GM19395 (cell line): ENCODE results near the gene WDR90.
A peak's percentile ranks its signal among the peaks of the same experiment; 100 is the strongest.

Experiments
- ATAC-seq: cut with Tn5 transposase; IDR thresholded peaks from one replicate; pipeline ENCODE4 v1.9.1; 2021; ENCODE audit warnings: mild to moderate bottlenecking, moderate library complexity; ENCODE audit not compliant: unreplicated experiment

Gene WDR90

DNA sequence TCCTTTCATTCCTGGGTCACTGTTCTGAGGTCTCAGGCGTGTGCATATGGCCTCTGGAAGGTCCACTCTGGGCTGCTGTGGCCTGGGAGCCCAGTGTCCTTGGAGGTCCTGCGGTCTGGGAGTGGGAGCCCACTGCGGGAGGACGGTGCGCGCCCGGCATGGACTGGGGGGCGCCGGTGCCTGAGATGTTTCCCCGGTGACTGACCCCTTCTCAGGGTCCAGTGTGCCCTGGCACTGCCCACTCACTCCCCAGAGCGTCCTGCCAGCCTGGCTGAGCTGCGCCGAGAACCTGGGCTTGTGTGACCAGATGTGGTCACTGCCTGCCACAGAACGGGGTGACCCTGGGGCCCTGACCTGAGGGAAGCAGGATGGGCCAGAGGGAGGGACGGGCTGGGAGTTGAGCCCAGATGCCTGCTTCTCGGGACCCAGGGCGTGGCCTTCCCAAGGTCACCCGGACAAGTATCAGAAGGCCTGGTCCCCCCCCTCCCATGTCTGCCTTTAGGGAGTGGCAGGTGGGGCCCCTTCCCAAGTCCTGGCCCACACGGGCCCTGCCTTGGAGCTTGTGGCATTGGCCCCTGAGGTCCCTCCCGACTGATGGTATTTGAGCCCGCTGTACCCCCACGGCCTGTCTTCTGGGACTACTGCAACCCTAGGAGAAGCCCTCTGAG lies 25.2 kb downstream of the WDR90 start:
- ATAC-seq = no peak

DNA sequence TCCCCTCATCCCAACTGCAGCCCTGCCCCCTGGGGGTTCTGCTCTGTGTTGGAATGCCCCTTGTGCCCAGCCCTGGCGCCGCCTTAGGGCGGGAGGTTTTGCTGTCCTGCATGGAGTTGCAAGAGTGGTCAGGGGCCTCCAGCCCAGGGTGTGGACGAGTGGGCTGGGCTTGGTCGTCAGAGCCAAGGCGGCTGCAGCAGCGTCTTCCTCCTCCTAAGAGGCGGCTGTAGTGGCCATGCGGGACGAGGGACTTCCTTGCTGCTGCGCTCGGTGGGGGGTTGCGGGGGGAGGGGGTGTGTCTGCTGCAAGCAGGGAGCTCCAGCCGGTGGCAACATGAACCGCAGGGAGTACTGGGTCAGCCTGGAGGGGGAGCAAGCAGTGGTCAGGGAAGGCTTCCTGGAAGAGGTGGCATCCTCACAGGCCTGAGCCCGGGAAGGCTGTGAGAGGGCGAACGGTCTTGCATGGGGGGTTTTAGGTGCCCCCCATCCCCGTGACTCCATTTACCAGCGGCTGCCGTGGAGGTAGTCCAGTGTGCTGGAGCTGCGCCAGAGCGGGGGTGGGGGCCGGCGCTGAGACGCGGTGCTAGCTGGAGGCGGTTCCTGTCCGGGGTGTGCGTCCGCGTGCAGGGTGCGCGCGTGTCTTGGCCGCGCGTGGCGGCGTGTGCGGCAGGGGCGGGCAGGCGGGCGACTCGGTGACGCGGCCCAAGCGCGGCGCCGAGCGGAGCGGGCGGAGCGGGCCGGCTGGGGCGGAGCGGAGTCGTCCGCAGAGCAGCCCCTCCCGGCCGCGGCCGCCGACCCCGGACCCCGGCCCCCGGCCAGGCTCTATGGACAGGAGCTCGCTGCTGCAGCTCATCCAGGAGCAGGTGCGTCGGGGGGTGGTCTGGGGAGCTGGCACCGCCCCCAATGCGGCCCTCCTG lies 26.1 kb downstream of the WDR90 start, which contains the start of gene RHBDL1:
TSS of gene RHBDL1 (plus strand) at position 704 of the 916 bp plus-strand sequence. CDS start at position 824, 120 bp downstream.
- no peak for ATAC-seq

DNA sequence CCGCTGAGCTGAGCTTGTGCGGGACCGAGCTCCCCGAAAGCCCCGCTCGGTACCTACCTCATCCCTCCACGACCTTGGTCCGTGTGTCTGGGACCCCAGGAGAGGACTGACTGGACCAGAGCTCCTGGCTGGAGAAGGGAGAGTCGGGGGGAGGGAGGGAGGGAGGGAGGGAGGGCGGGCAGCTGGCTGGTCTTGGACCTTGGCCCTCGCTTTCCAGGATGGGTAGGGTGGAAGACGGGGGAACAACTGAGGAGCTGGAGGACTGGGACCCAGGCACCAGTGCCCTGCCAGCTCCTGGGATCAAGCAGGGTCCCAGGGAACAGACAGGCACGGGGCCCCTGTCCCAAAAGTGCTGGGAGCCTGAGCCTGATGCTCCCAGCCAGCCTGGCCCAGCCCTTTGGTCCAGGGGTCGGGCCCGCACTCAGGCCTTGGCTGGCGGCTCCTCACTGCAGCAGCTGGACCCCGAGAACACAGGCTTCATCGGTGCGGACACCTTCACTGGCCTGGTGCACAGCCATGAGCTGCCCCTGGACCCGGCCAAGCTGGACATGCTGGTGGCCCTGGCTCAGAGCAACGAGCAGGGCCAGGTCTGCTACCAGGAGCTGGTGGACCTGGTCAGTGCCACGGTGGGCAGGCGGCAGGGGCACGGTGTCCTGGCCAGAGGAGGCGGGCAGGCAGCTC lies 26.9 kb downstream of the WDR90 start:
- no peak for ATAC-seq

DNA sequence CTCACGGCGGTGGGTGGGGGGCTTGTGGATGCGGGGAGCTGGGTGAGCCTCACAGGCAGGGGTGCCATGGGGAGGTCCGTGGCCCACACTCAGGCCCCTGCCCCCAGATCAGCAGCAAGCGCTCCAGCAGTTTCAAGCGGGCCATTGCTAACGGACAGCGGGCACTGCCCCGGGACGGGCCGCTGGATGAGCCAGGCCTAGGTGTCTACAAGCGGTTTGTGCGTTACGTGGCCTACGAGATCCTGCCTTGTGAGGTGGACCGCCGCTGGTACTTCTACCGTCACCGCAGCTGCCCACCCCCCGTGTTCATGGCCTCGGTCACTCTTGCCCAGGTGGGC lies 27.4 kb downstream of the WDR90 start:
- no peak for ATAC-seq

DNA sequence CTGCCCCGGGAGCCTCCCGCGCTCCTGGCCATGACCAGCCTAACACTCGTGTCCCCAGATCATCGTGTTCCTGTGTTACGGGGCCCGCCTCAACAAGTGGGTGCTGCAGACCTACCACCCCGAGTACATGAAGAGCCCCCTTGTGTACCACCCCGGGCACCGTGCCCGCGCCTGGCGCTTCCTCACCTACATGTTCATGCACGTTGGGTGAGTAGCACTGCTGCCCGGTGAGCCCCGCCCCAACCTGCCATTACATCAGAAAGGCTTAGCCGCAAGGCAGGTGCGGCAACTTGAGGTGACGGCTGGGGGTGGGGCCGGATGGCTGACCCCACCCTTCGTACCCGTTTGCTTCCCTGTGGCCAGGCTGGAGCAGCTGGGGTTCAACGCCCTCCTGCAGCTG lies 27.7 kb downstream of the WDR90 start:
- no peak for ATAC-seq

DNA sequence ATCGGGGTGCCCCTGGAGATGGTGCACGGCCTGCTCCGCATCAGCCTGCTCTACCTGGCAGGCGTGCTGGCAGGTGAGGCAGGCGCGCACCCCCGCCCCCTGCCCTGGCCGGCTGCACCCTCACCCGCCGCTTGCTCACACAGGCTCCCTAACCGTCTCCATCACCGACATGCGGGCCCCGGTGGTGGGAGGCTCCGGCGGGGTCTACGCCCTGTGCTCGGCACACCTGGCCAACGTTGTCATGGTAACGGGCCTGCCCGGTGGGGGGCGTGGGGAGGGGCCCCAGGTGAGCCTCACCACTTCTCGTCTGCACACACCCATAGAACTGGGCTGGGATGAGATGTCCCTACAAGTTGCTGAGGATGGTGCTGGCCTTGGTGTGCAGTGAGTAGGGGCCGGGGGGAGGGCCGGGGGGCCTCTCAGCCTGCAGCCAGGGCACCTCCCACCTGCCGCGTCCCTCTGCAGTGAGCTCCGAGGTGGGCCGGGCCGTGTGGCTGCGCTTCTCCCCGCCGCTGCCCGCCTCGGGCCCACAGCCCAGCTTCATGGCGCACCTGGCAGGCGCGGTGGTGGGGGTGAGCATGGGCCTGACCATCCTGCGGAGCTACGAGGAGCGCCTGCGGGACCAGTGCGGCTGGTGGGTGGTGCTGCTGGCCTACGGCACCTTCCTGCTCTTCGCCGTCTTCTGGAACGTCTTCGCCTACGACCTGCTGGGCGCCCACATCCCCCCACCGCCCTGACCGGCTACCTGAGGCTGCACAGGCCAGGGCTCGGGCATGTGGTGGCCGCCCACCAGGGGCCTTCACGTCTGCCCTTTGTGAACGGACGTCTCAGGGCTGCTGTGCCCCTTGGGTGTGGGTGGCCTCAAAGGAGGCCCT lies 28.4 kb downstream of the WDR90 start:
- ATAC-seq = no peak

DNA sequence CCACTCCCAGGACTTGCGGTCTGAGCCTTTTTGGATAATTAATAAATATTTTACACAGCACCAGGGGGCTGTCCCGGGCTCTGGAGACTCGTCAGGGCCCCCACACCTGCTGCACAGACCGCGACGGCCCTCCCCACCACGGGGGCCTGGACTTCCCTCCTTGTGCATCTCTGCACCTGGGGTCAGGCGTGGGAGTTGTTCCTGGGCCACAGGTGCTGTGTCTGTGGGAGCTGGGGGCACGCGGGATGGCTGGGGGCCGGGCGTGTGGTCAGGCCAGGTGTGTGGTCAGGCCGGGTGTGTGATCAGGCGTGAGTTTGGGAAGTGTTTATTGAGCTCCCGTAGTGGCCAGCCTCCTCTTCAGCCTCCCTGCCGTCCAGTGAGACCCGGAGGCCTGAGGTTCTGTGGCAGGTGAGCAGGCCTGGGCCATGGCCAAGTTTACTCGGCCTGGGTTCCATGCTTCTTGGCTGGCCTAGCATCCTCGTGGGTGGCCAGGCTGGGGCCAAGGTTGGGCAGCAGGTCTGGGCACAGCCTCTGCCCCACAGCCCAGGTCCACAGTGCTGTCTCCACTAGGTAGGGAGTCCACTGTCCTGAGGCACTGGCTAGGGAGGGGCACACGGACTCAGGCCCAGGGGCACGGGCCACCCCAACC lies 29.2 kb downstream of the WDR90 start:
- no peak for ATAC-seq

DNA sequence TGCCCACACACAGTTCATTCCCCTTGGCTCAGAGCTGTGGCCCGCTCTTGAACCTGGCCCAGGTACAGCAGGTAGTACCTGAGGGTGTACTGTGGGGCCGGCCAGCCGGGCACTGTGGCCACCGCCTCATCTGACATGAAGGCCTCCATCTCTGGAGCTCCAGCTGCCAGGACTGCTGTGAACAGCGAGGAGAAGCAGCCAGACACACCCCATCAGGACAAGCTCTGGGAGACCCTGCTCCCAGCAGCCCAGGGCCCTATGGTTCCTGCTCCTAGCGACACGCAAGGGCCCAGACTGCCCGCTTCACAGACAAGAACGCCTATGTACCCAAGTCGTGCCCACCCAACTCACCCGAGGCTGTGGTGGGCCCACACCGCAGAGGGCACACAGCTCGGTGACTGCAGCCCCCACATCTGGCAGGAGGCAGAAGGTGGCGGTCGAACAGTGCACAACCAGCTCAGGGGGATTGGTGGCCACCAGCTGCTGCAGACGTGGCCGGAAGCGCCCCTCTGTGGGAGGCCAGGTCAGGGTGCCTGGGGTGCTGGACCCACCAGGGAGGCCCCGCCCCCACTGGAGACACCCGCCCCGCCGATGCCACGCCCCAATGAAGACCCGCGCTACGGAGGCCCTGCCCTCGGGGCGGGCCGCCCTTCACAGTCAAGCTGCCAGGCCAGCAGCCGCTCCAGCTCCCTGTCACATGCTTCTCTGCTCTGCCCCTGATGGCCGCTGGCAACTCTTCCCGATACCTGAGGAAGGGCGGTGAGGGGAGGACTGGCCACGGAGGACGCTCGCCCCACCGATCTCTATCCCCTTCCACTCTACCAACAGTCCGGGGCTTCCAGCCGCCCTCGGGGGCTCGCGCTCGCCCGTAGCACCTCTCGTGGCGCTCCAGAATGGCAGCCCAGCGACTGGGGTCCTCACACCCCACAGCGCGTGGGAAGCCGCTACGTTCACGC lies 30.0 kb downstream of the WDR90 start:
- no peak for ATAC-seq

DNA sequence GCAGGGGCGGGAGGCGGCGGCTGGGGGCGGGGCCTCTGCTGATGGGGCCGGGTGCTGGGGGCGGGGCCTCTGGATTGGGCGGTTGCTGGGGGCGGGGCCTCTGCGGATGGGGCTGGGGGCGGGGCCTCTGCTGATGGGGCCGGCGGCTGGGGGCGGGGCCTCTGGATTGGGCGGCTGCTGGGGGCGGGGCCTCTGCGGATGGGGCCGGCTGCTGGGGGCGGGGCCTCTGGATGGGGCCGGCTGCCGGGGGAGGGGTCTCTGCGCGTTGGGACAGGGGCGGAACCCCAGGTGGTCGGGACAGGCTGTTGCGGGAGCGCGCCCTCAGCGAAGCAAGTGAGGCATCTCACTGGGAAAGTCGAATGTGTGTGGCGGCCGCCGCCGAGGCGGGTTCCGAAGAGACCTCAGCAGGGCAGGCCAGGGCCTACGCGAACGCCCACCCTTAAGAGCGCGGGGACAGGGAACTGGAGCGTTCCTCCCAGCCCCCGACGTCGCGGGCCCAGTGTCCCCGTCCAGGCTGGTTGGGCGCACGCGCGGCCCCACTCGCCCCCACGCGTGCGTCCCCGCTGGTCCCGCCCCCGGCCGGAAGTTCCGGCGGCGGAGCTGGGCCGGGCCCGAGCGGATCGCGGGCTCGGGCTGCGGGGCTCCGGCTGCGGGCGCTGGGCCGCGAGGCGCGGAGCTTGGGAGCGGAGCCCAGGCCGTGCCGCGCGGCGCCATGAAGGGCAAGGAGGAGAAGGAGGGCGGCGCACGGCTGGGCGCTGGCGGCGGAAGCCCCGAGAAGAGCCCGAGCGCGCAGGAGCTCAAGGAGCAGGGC lies 30.9 kb downstream of the WDR90 start, which contains the start of gene STUB1:
TSS of gene STUB1 (plus strand) at position 597 of the 811 bp plus-strand sequence. CDS start at position 713, 116 bp downstream.
- peak; percentile 31 for ATAC-seq

DNA sequence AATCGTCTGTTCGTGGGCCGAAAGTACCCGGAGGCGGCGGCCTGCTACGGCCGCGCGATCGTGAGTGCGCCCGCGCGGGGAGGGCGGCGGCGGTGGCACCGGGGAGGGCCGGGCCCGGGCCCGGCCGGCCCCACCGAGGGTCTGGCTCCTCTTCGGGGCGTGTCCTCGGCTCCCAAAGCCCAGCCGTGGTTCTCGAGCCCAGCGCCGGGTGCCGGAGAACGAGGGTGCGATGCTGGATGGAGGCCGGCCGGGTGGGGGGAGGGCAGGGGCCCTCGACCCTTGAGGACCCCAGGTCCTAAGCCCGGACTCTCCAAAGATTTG lies 31.4 kb downstream of the WDR90 start:
- ATAC-seq = no peak

DNA sequence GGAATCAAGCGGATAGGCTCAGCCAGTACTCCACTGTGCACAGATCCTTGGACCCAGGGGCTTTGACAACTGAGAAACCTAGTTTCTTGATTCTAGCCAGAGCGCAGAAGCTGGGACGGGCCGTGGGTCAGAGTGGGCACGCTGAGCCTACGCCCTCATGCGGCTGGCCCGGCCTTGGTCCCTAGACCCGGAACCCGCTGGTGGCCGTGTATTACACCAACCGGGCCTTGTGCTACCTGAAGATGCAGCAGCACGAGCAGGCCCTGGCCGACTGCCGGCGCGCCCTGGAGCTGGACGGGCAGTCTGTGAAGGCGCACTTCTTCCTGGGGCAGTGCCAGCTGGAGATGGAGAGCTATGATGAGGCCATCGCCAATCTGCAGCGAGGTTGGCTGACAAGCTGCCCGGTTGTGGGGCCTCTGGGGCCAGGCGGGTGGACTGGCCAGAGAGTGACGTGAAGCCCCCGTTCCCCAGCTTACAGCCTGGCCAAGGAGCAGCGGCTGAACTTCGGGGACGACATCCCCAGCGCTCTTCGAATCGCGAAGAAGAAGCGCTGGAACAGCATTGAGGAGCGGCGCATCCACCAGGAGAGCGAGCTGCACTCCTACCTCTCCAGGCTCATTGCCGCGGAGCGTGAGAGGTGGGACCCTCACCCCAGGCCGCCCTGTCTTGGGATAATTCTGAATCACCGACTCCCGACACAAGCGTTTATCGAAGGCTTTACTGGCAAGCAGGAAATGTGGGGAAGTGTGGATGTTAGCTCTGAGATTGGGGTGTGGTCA lies 32.0 kb downstream of the WDR90 start:
- ATAC-seq = no peak

DNA sequence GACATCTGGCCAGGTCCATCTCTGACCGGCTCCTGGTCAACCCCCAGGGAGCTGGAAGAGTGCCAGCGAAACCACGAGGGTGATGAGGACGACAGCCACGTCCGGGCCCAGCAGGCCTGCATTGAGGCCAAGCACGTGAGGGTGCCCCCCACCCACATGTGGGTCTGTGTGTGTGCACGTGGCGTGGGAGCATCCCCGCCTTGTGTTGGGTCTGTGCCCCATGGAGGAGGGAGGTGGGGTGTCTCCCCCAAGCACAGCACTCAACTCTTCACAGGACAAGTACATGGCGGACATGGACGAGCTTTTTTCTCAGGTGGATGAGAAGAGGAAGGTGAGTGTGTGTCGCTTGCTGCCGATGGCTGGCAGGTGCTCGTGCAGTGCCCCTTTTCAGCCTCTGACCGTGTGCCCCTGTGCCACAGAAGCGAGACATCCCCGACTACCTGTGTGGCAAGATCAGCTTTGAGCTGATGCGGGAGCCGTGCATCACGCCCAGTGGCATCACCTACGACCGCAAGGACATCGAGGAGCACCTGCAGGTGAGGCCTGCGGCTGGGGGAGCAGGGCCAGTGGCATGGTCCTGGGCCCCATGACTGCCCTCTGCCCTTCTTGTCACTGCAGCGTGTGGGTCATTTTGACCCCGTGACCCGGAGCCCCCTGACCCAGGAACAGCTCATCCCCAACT lies 32.7 kb downstream of the WDR90 start:
- ATAC-seq = no peak

DNA sequence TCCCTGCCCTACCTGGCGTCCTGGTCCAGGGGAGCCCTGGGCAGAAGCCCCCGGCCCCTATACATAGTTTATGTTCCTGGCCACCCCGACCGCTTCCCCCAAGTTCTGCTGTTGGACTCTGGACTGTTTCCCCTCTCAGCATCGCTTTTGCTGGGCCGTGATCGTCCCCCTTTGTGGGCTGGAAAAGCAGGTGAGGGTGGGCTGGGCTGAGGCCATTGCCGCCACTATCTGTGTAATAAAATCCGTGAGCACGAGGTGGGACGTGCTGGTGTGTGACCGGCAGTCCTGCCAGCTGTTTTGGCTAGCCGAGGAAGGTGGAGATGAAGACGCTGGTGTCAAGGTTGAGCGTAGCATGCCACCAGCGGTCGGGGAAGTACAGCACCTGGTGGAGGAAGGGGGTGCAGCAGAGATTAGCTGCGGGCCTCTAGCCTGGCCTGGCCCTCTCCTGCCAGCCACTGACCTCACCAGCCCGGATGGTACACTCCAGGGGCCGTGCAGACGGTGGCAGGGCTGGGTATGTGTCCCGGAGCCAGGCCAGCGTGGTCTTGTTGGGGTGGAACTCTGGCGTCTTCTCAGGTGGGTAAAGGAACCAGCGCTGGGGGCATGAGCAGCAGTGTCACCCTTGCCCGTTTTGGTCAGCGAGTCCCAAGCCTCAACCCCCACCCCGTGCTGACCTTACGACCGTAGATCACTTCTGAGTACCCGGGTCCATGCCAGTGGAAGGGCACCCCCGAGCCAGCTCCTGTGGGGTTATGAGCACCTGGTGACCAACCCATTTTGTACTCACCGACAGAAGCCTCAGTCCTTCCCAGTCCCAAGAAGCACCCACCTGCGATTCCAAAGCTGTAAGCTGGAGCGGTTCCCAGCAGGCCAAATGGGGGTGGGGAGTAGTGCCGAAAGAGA lies 33.6 kb downstream of the WDR90 start:
- no peak for ATAC-seq

DNA sequence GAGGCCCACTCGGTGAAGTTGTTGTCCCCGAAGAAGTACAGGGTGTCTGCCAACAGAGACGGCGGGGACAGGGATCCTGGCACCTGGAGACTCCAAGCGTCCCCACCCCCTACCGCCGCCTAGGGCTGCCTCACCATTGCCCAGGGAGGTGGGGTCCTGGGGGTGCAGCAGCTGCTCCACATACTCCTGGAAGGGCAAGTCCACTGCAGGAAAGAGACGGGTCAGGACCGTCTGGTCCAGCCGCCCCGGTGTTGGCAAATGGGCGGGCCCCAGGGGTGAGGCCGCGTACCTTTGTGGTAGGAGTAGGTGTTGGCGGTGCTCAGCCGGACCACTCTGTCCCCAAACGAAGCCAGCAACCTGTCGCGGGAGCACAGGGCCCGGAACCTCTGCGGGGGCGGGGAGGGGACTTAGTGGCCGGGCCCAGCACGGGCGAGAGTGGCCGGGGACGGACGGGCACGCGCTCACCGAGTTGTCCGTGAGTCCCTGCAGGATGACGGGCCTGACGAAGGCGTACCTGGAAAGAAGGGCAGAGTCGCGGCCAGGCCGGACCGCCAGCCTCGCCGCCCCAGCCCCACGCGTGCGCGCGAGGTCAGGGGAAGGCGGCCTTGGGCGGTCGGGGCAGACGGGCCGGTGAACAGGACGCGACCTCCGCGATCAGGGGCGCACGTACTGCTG lies 34.4 kb downstream of the WDR90 start:
- ATAC-seq = no peak

DNA sequence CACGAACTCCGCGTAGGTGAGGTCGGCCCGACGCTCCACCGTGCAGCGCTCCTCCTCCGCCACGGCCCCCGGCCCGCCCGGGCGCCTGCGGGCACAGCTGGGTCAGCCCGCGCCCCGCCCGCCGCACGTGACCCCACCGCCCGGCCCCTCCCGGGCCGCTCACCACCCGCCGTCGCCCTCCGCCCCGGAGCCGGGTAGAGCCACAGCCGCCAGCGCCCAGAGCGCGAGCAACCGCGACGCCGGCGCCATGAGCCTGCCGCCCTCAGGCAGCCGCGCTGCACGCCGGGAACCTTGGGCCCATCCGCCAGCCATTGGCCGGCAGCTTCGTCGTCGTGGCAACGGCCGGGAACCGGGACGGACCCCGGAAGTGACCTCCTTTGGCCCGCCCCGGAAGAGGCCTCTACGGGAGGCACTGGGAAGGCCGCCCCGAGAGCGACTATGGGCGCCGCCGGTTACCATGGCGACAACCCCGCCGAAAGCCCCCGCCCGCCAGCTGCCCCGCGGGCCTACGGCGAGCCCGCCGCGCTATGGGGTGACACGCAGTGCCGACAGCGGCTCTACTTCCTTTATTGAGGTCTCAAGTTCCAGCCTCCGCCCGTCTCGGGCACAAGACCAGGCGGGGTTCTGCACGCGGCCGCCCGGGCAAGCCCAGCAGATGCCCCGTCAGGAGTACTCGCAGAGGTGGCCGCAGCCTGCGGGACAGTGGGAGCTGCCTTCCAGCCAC lies 35.1 kb downstream of the WDR90 start, which contains the start of gene JMJD8:
TSS of gene JMJD8 (minus strand) at position 264 of the 724 bp plus-strand sequence. CDS start at position 249, 15 bp downstream.
- ATAC-seq = peak; percentile 71
